VCaP (cell line): ENCODE measurements around the gene FSTL5.

Source experiments
- H3K27ac ChIP-seq: fragments of 450-650 bp; 2 replicates; pipeline ENCODE4 v1.5.1; 2017
- TF ChIP-seq, protein P1 (sequence below): fragments of 450-650 bp; conservative IDR thresholded peaks from 2 replicates; pipeline ENCODE4 v1.5.1; 2017; ENCODE audit warnings: mild to moderate bottlenecking, moderate library complexity

The FSTL5 gene

DNA sequence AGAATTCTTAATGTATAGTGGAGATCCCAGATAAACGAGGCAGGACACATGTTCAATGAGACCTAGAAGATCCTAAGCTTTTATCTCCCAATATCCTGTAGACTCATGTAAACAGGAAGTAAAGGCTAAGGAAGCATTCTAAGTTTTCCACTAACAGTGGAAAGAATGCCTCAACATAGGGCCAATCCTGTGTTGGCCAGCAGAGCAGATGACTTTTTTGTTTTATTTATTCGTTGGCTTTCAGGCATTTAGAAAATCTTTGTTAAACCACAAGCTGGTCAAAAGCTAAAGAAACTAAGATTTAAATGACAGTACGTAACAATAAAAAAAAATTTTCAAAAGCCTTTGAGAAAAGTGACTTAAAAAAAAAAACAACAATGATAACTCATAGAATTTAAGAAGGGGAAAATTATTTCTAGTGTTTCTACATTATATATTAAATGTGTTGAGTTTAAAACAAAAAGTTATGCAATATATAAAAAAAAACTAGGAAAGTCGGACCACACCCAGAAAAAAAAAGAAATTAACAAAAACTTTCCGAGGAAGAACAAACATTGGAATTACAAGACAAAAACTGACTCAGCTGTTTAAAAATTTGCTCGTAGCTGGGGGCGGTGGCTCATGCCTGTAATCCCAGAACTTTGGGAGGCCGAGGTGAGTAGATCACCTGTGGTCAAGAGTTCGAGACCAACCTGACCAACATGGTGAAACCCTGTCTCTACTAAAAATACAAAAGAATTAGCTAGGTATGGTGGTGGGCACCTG lies 759.3 kb downstream of the FSTL5 start:
- no peak overlapping the region for H3K27ac ChIP-seq
- TF ChIP-seq, protein P1, sequence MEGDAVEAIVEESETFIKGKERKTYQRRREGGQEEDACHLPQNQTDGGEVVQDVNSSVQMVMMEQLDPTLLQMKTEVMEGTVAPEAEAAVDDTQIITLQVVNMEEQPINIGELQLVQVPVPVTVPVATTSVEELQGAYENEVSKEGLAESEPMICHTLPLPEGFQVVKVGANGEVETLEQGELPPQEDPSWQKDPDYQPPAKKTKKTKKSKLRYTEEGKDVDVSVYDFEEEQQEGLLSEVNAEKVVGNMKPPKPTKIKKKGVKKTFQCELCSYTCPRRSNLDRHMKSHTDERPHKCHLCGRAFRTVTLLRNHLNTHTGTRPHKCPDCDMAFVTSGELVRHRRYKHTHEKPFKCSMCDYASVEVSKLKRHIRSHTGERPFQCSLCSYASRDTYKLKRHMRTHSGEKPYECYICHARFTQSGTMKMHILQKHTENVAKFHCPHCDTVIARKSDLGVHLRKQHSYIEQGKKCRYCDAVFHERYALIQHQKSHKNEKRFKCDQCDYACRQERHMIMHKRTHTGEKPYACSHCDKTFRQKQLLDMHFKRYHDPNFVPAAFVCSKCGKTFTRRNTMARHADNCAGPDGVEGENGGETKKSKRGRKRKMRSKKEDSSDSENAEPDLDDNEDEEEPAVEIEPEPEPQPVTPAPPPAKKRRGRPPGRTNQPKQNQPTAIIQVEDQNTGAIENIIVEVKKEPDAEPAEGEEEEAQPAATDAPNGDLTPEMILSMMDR, result no peak

DNA sequence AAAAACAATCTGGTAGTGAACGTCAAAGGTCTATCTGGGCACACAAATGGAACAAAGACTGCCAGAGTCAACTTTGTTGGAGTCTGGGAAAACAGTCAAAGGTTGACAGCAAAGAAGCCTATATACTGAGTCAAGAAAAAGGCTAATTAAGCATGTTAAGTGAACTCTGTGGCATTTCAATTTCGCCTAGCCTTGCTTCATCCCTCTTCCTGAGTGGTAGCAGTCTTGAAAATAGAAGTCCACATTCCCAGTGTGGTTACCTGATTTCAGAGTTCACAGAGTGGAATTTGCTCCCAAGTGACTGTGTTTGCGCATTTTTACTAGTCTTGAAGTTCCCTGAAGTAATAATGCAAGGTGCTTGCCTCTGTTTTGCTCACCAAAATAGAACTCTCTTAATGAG lies 760.0 kb downstream of the FSTL5 start:
- TF ChIP-seq, protein P1, result no peak
- no peak overlapping the region for H3K27ac ChIP-seq

DNA sequence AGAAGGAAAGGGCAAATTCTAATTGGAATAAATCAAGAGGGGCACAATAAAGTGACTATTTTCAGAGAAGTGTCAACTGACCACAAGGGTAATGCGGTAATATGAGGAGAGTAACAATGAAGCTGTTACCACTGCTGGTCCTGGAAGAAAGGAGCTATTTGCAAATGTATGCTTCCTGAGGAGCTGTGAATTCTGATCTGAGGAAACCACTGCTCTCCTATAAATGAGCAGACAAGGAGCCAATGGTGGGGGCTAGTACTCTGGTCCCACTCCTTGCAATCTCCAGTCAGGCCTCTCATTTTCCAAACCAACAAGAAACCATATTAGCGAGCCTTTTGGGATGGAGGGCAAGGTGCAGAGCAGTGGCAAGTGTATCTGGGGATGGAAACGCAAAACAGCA lies 770.2 kb downstream of the FSTL5 start:
- H3K27ac ChIP-seq, result no peak overlapping the region

DNA sequence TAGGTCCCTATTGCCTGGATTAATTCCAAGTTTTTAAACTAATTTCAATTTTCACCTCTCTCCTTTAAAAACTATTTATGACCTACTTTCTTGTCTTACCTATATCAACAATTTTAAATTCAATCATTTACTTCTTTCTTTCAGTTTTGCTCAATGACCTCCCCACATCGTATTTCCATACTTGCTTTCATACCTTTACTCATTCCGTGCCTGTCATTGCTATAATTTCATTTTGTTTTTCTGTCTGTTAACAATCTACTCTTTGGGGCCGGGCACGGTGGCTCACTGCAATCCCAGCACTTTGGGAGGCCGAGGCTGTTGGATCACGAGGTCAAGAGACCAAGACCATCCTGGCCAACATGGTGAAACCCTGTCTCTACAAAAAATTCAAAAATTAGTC lies 781.1 kb downstream of the FSTL5 start:
- H3K27ac ChIP-seq, result no peak overlapping the region
- TF ChIP-seq, protein P1, result no peak

More for the DNA sequence above, 770.2 kb downstream of the FSTL5 start:
- TF ChIP-seq, protein P1, result no peak

DNA sequence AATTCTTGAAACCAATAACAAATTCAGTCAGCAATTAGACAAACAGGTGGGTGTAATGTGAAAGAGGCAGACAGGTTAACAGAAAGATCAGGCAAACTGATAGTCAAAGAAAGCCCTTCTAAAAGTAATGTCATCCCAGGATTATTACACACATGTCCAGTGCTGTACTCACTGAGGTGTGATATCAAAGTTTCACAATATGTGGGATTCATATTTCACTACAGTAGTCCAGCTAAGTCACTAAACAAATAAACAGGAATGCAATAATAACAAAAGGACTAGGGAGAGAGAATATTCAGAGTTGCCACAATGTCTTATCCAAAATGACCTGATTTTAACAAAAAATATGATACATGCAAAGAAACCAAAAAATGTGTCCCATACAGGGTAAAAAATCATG lies 787.5 kb downstream of the FSTL5 start:
- TF ChIP-seq, protein P1, result no peak
- no peak overlapping the region for H3K27ac ChIP-seq

DNA sequence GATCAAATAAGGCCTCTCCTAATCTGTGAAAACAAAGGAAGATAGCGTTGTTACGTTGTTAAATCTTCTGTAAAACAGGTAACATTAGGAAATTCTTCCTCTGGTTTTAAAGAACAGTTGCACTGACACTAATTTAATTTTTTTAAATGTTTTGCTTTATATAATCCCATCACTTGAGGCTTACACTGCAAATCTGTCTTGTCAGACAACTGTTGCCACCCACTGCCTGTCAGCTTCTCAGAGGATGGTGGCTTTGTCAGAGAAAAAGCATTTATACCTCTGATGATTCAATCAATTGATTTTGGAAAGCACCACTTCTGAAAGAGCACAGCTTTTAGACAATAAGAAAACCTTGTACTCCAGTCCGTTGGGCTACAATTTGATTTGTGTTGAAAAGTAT lies 799.1 kb downstream of the FSTL5 start:
- no peak overlapping the region for H3K27ac ChIP-seq

DNA sequence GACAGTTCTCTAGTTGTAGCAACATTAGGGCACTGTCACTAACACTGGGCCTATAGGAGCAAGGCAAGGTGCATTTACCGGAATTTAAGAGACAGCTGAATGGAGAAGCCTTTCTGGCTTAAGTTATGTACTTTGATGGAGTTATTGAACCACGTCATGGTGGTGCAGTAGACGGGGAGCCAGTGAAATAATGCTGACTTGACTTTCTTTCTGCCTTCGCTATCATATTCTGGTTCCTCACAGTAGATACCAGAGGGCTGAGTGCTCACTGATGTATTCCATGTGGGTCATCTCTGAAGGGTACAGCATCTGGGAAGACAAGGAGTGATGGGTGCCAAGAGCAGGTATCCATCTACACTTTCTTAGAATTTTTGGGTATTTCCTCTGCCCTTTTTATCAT lies 802.8 kb downstream of the FSTL5 start:
- no peak overlapping the region for H3K27ac ChIP-seq
- TF ChIP-seq, protein P1, result no peak

More for the DNA sequence above, 799.1 kb downstream of the FSTL5 start:
- TF ChIP-seq, protein P1, result no peak
